Esophagus muscularis mucosa (tissue), 4 donors: ENCODE data around the gene GRHL1. TPM values are rescaled to one million over a fixed set of nuclear protein-coding genes. Genes with fewer than 3 reads are reported as not detected.
A peak's percentile ranks its signal among the peaks of the same experiment; 100 is the strongest.

Source experiments
- DNase-seq: peaks from one replicate; pipeline ENCODE4 v3.0.0-alpha.2; 2017; ENCODE audit errors: extremely low spot score
- H3K27ac ChIP-seq, 4 donors: fragments of 200-600 bp; sonication (generic); replicated peaks in 1 of 4; 1 replicate in 3 of 4; 2 replicates in 1 of 4; pipeline ENCODE4 v1.5.1; 2016 to 2019; ENCODE audit warnings: mild to moderate bottlenecking in 1 of 4
- H3K27me3 ChIP-seq, 4 donors: fragments of 200-600 bp; sonication (generic); one replicate each; pipeline versions ENCODE4 v1.5.1 to v1.6.0; 2016 to 2019
- H3K36me3 ChIP-seq, 4 donors: fragments of 200-600 bp; sonication (generic); one replicate each; pipeline ENCODE4 v1.5.1; 2016 to 2019
- H3K4me1 ChIP-seq, 4 donors: fragments of 200-600 bp; sonication (generic); one replicate each; pipeline ENCODE4 v1.5.1; 2016 to 2019
- H3K4me3 ChIP-seq, 4 donors: fragments of 200-600 bp; sonication (generic); 1 replicate in 2 of 4; 2 replicates in 2 of 4; pipeline ENCODE4 v1.5.1; 2016 to 2019; ENCODE audit warnings: mild to moderate bottlenecking in 4 of 4, moderate library complexity in 1 of 4
- H3K9me3 ChIP-seq, 4 donors: fragments of 200-600 bp; sonication (generic); 1 replicate in 3 of 4; 2 replicates in 1 of 4; pipeline ENCODE4 v1.5.1; 2016 to 2019
- CTCF ChIP-seq, 3 experiments: fragments of 200-600 bp in 2 of 3; fragments of 450-650 bp in 1 of 3; sonication (generic) in 2 of 3; IDR thresholded peaks; one replicate each; pipeline ENCODE4 v1.5.1; 2017 to 2019; ENCODE audit warnings: antibody characterized with exemption in 3 of 3, mild to moderate bottlenecking in 2 of 3, moderate library complexity in 1 of 3
- EP300 ChIP-seq: sonication (generic); formaldehyde crosslinking; IDR thresholded peaks from one replicate; pipeline ENCODE4 v1.6.1; 2017; ENCODE audit warnings: antibody characterized with exemption
- POLR2A ChIP-seq: fragments of 450-650 bp; IDR thresholded peaks from one replicate; pipeline ENCODE4 v1.6.1; 2017; ENCODE audit warnings: antibody characterized with exemption, moderate library complexity, mild to moderate bottlenecking, low read depth
- POLR2AphosphoS5 ChIP-seq, 2 donors: sonication (generic); formaldehyde crosslinking; IDR thresholded peaks; one replicate each; pipeline ENCODE4 v1.6.1; 2017; ENCODE audit warnings: antibody characterized with exemption in 2 of 2
- WGBS: methylation state at CpG from one replicate; pipeline ENCODE4 v1.1.5; 2018; 5-methylcytosine and 5-hydroxymethylcytosine counted together
- intact Hi-C: fragments of 100-400 bp; cut with DNase I; formaldehyde crosslinking; loops from one replicate; pipeline ENCODE4 v1.15.1; 2023
- total RNA-seq, 4 donors: library from RNA; depleted of rRNA; stranded (reverse); fragments of >200 nt; gene quantifications; one replicate each; pipeline versions ENCODE4 v1.1.0 to v1.2.1, GENCODE V29; 2016

Gene GRHL1
- total RNA-seq, 4 donors from 2014 or later, result 0.86 to 5.1 (median 2.6) TPM

DNA sequence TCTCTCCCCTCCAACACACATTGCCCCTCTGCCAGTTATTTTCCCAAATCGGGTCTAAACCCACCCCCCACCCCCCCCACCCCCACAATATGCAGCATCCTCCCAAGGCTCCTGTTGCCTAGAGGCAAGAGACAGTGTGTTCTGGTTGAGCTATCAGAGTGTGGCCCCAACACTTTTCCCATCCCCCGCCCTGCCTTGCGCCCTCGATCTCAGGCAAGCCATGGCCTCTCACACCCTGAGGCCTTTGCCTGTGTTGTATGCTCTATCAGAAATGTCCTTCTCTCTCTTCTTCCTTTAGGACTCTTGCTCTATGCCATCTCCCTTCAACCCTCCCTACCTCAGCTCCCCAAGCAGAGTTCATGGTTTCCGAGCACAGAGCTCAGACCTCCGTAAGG, 9.5 kb upstream of the GRHL1 start:
- DNase-seq, result no peak
- Histone ChIP-seq H3K27ac (no peak overlapping the region), H3K36me3 (no peaks in the 10 kb centered on the region), H3K27me3 (peaks cover 0 to 35% (median 0%) of the 10 kb centered on the region in 4 donors), H3K4me3 (no peak overlapping the region), H3K9me3 (no peaks in the 10 kb centered on the region), H3K4me1 (no peaks in the 10 kb centered on the region)
- intact Hi-C loops, result loop anchor here (10.0 kb wide), 1 partner anchor 127 kb away; no protein-coding TSS in a partner anchor
- no peak for TF ChIP-seq POLR2AphosphoS5 (IDR thresholded peaks at IDR 0.05)
- no peak for TF ChIP-seq POLR2A
- TF ChIP-seq EP300, result no peak
- TF ChIP-seq CTCF (IDR thresholded peaks at IDR 0.05), result no peak
- 69% methylated on average over 6 of the region's 6 CpGs for WGBS

GRCh38 chr2:9944330-9944758, 7.1 kb upstream of the GRHL1 start:
- DNase-seq, result no peak
- intact Hi-C loops, result loop anchor here (10.0 kb wide), 1 partner anchor 130 kb away; no protein-coding TSS in a partner anchor
- H3K4me1 ChIP-seq, result no peaks in the 10 kb centered on the region
- peaks cover 0 to 35% (median 0%) of the 10 kb centered on the region in 4 donors for H3K27me3 ChIP-seq
- H3K4me3 ChIP-seq, result no peak overlapping the region
- no peaks in the 10 kb centered on the region for H3K36me3 ChIP-seq
- no peak for TF ChIP-seq EP300
- no peak for TF ChIP-seq CTCF (IDR thresholded peaks at IDR 0.05)
- TF ChIP-seq POLR2A, result no peak
- no peak for TF ChIP-seq POLR2AphosphoS5 (IDR thresholded peaks at IDR 0.05)
- no peaks in the 10 kb centered on the region for H3K9me3 ChIP-seq
- H3K27ac ChIP-seq, result no peak overlapping the region
- 70% methylated on average over 3 of the region's 3 CpGs for WGBS

DNA sequence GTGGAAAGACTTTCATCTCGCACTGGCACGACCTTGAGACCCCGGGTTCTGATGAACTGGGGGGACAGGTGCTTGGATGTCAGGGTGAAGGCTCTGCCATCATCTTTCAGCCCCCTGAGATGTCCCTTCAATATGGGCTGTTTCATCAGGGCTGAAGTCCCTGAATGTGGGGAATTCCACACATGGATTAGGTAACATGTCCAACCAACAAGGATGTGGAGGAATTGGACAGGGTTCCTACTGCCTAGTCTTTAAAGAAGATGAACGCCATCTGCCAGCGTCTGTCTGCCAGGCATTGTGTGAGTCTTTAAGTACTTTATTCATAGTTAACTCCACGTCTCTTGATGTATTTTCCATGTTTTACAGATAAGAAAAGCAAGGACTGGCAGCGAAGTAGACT, 5.9 kb upstream of the GRHL1 start:
- H3K4me3 ChIP-seq, result no peak overlapping the region
- H3K4me1 ChIP-seq, result peaks cover 0 to 3% (median 2%) of the 10 kb centered on the region in 4 donors
- peaks cover 0 to 35% (median 0%) of the 10 kb centered on the region in 4 donors for H3K27me3 ChIP-seq
- peak; percentile 83 for DNase-seq
- intact Hi-C loops, result loop anchor here (10.0 kb wide), 1 partner anchor 131 kb away; no protein-coding TSS in a partner anchor
- WGBS, result 87% methylated on average over 7 of the region's 7 CpGs
- no peaks in the 10 kb centered on the region for H3K36me3 ChIP-seq
- no peak for TF ChIP-seq CTCF (IDR thresholded peaks at IDR 0.05)
- no peak for TF ChIP-seq EP300
- no peak for TF ChIP-seq POLR2A
- TF ChIP-seq POLR2AphosphoS5 (IDR thresholded peaks at IDR 0.05), result no peak
- no peak overlapping the region for H3K27ac ChIP-seq
- no peaks in the 10 kb centered on the region for H3K9me3 ChIP-seq

DNA sequence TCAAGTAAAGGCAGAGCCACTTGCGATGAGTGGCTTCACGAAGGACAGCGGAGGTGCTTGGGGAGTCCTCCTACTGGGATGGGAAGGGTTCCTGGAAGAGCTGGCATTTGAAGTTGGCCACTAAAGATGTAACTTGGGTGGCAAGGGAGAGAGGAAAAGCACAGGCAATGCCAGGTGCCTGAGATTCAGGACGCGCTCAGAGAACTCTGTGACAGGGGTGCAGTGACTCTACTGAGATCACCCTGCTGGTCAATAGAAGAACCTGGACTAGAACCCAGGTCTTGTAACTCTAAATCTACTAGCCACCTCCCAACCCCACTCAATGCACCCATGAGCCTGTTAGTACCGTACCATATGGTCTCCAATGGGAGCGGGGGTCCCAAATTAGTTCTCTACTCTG, 5.4 kb upstream of the GRHL1 start:
- DNase-seq, result peak; percentile 74
- WGBS, result 86% methylated on average over 7 of the region's 7 CpGs
- no peak overlapping the region for H3K4me3 ChIP-seq
- TF ChIP-seq EP300, result no peak
- no peak for TF ChIP-seq POLR2AphosphoS5 (IDR thresholded peaks at IDR 0.05)
- no peak for TF ChIP-seq POLR2A
- H3K27me3 ChIP-seq, result peaks cover 0 to 35% (median 0%) of the 10 kb centered on the region in 4 donors
- H3K9me3 ChIP-seq, result no peaks in the 10 kb centered on the region
- intact Hi-C loops, result loop anchor here (10.0 kb wide), 1 partner anchor 131 kb away; no protein-coding TSS in a partner anchor
- H3K4me1 ChIP-seq, result peaks cover 0 to 7% (median 6%) of the 10 kb centered on the region in 4 donors
- H3K36me3 ChIP-seq, result no peaks in the 10 kb centered on the region
- H3K27ac ChIP-seq, result no peak overlapping the region

DNA sequence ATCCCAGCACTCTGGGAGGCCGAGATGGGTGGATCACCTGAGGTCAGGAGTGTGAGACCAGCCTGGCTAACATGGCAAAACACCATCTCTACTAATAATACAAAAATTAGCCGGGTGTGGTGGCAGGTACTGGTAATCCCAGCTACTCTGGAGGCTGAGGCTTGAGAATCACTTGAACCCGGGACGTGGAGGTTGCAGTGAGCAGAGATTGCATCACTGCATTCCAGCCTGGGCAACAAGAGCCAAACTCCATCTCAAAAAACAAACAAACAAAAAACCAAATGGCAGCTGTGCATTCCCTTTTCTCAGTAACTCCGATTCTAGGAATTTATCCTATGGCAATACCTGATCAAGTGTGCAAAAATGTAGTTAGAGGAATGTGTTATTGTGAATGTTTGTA, 4.7 kb upstream of the GRHL1 start:
- Histone ChIP-seq H3K36me3 (no peaks in the 10 kb centered on the region), H3K27ac (no peak overlapping the region), H3K4me1 (peaks cover 0 to 8% (median 6%) of the 10 kb centered on the region in 4 donors), H3K4me3 (no peak overlapping the region), H3K9me3 (no peaks in the 10 kb centered on the region), H3K27me3 (peaks cover 0 to 30% (median 0%) of the 10 kb centered on the region in 4 donors)
- TF ChIP-seq EP300 (no peak), CTCF (IDR thresholded peaks at IDR 0.05) (no peak), POLR2AphosphoS5 (IDR thresholded peaks at IDR 0.05) (no peak), POLR2A (no peak)
- 84% methylated on average over 5 of the region's 5 CpGs for WGBS
- intact Hi-C loops, result loop anchor here (10.0 kb wide), 1 partner anchor 132 kb away; no protein-coding TSS in a partner anchor
- peak; percentile 29 for DNase-seq
